Mammary epithelial cell (primary cell): ENCODE results near the gene CLPTM1.

Experiments
- CTCF ChIP-seq, 2 donors: IDR thresholded peaks in 1 of 2; conservative IDR thresholded peaks in 1 of 2; 2 replicates each; pipeline ENCODE4 v1.5.1; 2011 to 2012; ENCODE audit warnings: inconsistent platforms in 2 of 2, low read length in 2 of 2, mild to moderate bottlenecking in 2 of 2, control low read depth in 1 of 2, low read depth in 1 of 2; ENCODE audit not compliant: insufficient read depth in 1 of 2; ENCODE audit errors: extremely low read depth in 1 of 2
- EZH2 ChIP-seq: IDR thresholded peaks from 2 replicates; pipeline ENCODE4 v1.6.1; 2012; ENCODE audit warnings: low read length, inconsistent platforms, borderline replicate concordance

- no peak for TF ChIP-seq CTCF (conservative IDR thresholded peaks at IDR 0.05 in 1 of 2, IDR thresholded peaks at IDR 0.05 in 1 of 2; ENCODE audit: extremely low read depth in 1 of 2, insufficient read depth in 1 of 2, low read depth in 1 of 2, low read length in 2 of 2)
- no peak for TF ChIP-seq EZH2
These were observed 2.3 kb downstream of the CLPTM1 start for GRCh38 chr19:44957526-44957925.
